ENCODE data around the gene GPC6.

GRCh38 chr13:94122300-94122915, 895.8 kb downstream of the GPC6 start:
- TF ChIP-seq POLR2A (IDR thresholded peaks at IDR 0.05; ENCODE audit: low read depth, low read length) (no peak), CTCF (IDR thresholded peaks at IDR 0.05; ENCODE audit: extremely low read depth in 1 of 2, insufficient read depth in 1 of 2, low read depth in 1 of 2, low read length in 2 of 2) (no peak), EZH2 (IDR thresholded peaks at IDR 0.05; ENCODE audit: borderline replicate concordance, low read depth, low read length, severe bottlenecking) (no peak)

All from endothelial cell of umbilical vein (primary cell).